ENCODE data around the gene RGS3.

Gene RGS3

GRCh38 chr9:113509463-113509862 lies 45.9 kb downstream of the RGS3 start:
- in situ Hi-C loops (cut with MboI; ENCODE audit: low sequenced_read_pairs) = no loop called here

GRCh38 chr9:113511047-113511521 lies 47.6 kb downstream of the RGS3 start:
- in situ Hi-C loops (cut with MboI; ENCODE audit: low sequenced_read_pairs) = no loop called here

- in situ Hi-C loops (cut with MboI; ENCODE audit: low sequenced_read_pairs) = no loop called here
Observed at GRCh38 chr9:113511856-113512761, 48.6 kb downstream of the RGS3 start.

- in situ Hi-C loops (cut with MboI; ENCODE audit: low sequenced_read_pairs) = no loop called here
Observed at GRCh38 chr9:113513111-113513510, 49.6 kb downstream of the RGS3 start.

GRCh38 chr9:113513536-113513935 lies 50.0 kb downstream of the RGS3 start:
- in situ Hi-C loops (cut with MboI; ENCODE audit: low sequenced_read_pairs) = no loop called here

GRCh38 chr9:113514061-113514460 lies 50.5 kb downstream of the RGS3 start:
- in situ Hi-C loops (cut with MboI; ENCODE audit: low sequenced_read_pairs) = no loop called here

GRCh38 chr9:113514748-113515147 lies 51.2 kb downstream of the RGS3 start:
- in situ Hi-C loops (cut with MboI; ENCODE audit: low sequenced_read_pairs) = no loop called here

- in situ Hi-C loops (cut with MboI; ENCODE audit: low sequenced_read_pairs) = no loop called here
Observed at GRCh38 chr9:113515862-113516261, 52.3 kb downstream of the RGS3 start.

GRCh38 chr9:113516840-113517577 lies 53.5 kb downstream of the RGS3 start:
- in situ Hi-C loops (cut with MboI; ENCODE audit: low sequenced_read_pairs) = no loop called here

GRCh38 chr9:113519426-113520108 lies 56.0 kb downstream of the RGS3 start:
- in situ Hi-C loops (cut with MboI; ENCODE audit: low sequenced_read_pairs) = no loop called here

GRCh38 chr9:113520109-113520642 lies 56.6 kb downstream of the RGS3 start:
- in situ Hi-C loops (cut with MboI; ENCODE audit: low sequenced_read_pairs) = no loop called here

GRCh38 chr9:113521693-113522255 lies 58.2 kb downstream of the RGS3 start:
- in situ Hi-C loops (cut with MboI; ENCODE audit: low sequenced_read_pairs) = no loop called here

- in situ Hi-C loops (cut with MboI; ENCODE audit: low sequenced_read_pairs) = no loop called here
Observed at GRCh38 chr9:113522419-113522818, 58.9 kb downstream of the RGS3 start.

- in situ Hi-C loops (cut with MboI; ENCODE audit: low sequenced_read_pairs) = no loop called here
Observed at GRCh38 chr9:113522858-113523257, 59.3 kb downstream of the RGS3 start.

- in situ Hi-C loops (cut with MboI; ENCODE audit: low sequenced_read_pairs) = no loop called here
Observed at GRCh38 chr9:113523421-113524141, 60.1 kb downstream of the RGS3 start.

GRCh38 chr9:113524468-113524867 lies 60.9 kb downstream of the RGS3 start:
- in situ Hi-C loops (cut with MboI; ENCODE audit: low sequenced_read_pairs) = no loop called here

GRCh38 chr9:113525205-113525604 lies 61.7 kb downstream of the RGS3 start:
- in situ Hi-C loops (cut with MboI; ENCODE audit: low sequenced_read_pairs) = no loop called here

- in situ Hi-C loops (cut with MboI; ENCODE audit: low sequenced_read_pairs) = no loop called here
Observed at GRCh38 chr9:113525831-113526230, 62.3 kb downstream of the RGS3 start.

GRCh38 chr9:113526231-113526746 lies 62.8 kb downstream of the RGS3 start:
- in situ Hi-C loops (cut with MboI; ENCODE audit: low sequenced_read_pairs) = no loop called here

GRCh38 chr9:113526841-113527240 lies 63.3 kb downstream of the RGS3 start:
- in situ Hi-C loops (cut with MboI; ENCODE audit: low sequenced_read_pairs) = no loop called here
